ENCODE data around the gene ZNF579. TPM values are rescaled to one million over a fixed set of nuclear protein-coding genes. Genes with fewer than 3 reads are reported as not detected.
A peak's percentile ranks its signal among the peaks of the same experiment; 100 is the strongest.

ZNF579 gene, protein sequence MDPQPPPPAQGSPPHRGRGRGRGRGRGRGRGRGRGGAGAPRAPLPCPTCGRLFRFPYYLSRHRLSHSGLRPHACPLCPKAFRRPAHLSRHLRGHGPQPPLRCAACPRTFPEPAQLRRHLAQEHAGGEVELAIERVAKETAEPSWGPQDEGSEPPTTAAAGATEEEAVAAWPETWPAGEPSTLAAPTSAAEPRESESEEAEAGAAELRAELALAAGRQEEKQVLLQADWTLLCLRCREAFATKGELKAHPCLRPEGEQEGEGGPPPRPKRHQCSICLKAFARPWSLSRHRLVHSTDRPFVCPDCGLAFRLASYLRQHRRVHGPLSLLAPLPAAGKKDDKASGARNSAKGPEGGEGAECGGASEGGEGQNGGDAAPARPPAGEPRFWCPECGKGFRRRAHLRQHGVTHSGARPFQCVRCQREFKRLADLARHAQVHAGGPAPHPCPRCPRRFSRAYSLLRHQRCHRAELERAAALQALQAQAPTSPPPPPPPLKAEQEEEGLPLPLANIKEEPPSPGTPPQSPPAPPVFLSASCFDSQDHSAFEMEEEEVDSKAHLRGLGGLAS
- 12.7 TPM for total RNA-seq
- long read RNA-seq, partial matches to known transcripts, result 0 of 9 reads
- long read RNA-seq, other reads (novel, unspliced or antisense), result 7 of 9 reads

DNA sequence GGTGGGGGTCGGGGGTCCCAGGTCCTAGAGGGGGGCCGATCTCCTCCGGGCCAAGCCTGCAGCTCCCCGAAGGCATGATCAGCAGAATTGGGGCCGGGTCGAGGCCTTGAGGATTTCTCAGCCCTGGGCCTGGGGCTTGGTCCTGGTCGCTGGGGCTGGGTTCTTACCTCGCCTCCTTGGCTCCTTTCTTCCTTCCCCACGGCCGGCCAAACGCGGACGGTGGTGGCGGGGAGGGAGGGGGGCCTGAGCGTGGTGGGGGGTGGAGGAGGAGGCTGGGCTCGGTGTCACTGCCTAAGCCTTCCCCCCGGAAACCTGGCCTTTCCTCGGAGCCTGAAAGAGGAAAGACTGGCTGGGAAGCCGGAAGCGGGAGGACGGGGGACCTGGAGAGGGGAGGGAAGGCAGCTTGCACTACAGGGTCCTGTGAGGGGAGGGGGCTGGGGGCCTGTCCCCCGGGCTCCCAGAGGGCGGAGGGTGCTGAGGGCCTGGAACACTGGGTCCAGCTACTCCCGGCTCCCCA is at the start of gene ZNF579:
Gene ZNF579 (minus strand): TSS at position 221 of the 517 bp plus-strand sequence. CDS start 1,209 bp downstream, outside the sequence.
- H3K27me3 ChIP-seq (ENCODE audit: low read depth), result no peaks in the 10 kb centered on the region
- no peaks in the 10 kb centered on the region for H3K9me3 ChIP-seq
- peak within 1 kb of the TSS; percentile 91 for H3K27ac ChIP-seq
- DNase-seq, result peak; percentile 88
- H3K4me3 ChIP-seq, result peak within 1 kb of the TSS; percentile 89
- H3K4me1 ChIP-seq, result peaks cover 22% of the 10 kb centered on the region
- peak; percentile 91 to 93 for ATAC-seq
- intact Hi-C loops (cut with DNase I), result no loop called here
- peaks cover 21% of the 10 kb centered on the region for H3K36me3 ChIP-seq
- TF ChIP-seq, protein P1, sequence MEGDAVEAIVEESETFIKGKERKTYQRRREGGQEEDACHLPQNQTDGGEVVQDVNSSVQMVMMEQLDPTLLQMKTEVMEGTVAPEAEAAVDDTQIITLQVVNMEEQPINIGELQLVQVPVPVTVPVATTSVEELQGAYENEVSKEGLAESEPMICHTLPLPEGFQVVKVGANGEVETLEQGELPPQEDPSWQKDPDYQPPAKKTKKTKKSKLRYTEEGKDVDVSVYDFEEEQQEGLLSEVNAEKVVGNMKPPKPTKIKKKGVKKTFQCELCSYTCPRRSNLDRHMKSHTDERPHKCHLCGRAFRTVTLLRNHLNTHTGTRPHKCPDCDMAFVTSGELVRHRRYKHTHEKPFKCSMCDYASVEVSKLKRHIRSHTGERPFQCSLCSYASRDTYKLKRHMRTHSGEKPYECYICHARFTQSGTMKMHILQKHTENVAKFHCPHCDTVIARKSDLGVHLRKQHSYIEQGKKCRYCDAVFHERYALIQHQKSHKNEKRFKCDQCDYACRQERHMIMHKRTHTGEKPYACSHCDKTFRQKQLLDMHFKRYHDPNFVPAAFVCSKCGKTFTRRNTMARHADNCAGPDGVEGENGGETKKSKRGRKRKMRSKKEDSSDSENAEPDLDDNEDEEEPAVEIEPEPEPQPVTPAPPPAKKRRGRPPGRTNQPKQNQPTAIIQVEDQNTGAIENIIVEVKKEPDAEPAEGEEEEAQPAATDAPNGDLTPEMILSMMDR (IDR thresholded peaks at IDR 0.05), result no peak

DNA sequence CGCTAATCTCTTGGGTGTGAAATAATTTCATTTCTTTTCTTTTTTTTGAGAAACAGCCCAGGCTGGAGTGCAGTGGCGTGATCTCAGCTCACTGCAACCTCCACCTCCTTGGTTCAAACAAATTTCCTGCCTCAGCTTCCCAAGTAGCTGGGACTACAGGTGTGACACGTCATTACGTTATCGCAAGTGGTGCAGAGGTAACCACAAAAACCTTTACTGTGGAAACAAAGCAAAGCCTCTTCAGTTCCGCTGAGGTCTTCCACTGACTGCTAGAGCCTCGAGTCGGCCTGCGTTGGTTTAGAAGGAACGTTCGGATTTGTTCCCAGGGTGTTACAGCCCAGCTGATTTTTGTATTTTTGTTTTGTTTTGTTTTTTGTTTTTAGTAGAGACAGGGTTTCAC is 45.7 kb upstream of the ZNF579 start:
- no peak overlapping the region for H3K4me3 ChIP-seq
- peaks cover 10% of the 10 kb centered on the region for H3K36me3 ChIP-seq
- H3K27ac ChIP-seq, result no peak overlapping the region
- TF ChIP-seq, protein P1 (IDR thresholded peaks at IDR 0.05), result no peak
- no peak for ATAC-seq
- no peaks in the 10 kb centered on the region for H3K27me3 ChIP-seq (ENCODE audit: low read depth)
- H3K9me3 ChIP-seq, result no peaks in the 10 kb centered on the region
- no peak for DNase-seq
- intact Hi-C loops (cut with DNase I), result no loop called here
- peaks cover 16% of the 10 kb centered on the region for H3K4me1 ChIP-seq

DNA sequence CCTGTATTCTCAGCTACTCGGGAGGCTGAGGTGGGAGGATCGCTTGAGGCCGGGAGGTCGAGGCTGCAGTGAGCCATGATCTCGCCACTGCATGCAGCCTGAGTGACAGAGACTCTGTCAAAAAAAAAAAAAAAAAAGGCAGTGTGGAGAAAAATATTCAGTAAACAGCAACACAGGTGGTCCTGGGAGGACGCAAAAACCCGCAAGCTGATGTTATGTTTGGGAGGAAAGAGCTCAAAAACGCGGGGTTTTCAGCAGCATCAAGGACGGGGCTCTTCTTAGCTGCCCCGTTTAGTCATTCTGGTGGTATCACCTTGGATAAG is 44.3 kb upstream of the ZNF579 start:
- Histone ChIP-seq H3K27me3 (ENCODE audit: low read depth) (no peaks in the 10 kb centered on the region), H3K9me3 (no peaks in the 10 kb centered on the region), H3K36me3 (peaks cover 10% of the 10 kb centered on the region), H3K27ac (peak overlapping the region; percentile 89), H3K4me3 (peak overlapping the region; percentile 56), H3K4me1 (peaks cover 26% of the 10 kb centered on the region)
- DNase-seq, result no peak
- ATAC-seq, result no peak
- TF ChIP-seq, protein P1 (IDR thresholded peaks at IDR 0.05), result no peak
- intact Hi-C loops (cut with DNase I), result no loop called here

DNA sequence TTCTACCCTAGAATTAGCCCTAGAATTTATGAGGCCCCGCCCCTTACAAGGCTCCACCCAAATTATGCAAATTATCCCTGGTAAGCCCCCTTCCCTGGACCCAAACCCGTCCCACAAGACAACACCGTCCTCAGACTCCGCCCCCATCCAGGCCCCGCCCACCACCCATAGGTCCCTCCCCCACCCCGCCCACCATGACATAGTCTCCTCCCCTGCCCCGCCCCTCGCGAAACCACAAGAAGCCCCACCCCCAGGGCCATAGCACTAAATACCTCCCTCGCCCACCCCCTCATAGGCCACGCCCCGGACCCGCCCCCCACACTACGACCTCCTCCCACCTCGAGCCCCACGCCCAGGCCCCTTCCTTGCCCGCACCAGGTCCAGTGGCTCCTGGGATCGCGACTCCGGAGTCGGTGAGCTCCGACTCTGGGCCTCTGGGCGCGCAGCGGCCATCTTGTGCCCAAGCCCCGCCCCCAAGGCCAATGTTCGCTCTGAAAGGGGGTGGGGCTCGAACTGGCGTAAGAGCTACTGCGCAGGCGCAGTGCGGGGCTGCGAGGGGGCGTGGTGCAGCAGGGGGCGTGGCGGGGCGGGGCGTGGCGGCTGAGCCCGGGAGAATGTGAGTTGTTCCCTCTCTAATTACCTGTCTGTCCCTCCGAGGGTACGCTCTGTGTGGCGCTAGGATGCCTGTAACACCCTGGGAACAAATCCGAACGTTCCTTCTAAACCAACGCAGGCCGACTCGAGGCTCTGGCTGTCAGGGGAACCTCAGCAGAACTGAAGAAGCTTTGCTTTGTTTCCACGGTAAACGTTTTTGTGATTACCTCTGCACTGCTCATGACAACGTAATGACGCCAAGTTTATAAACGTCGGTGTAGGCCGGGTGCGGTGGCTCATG is 43.7 kb upstream of the ZNF579 start, which contains the start of gene ZNF784:
Gene ZNF784 (minus strand): TSS at position 458 of the 895 bp plus-strand sequence. CDS start 5 bp downstream, at position 453.
- H3K36me3 ChIP-seq, result peaks cover 10% of the 10 kb centered on the region
- peaks cover 32% of the 10 kb centered on the region for H3K4me1 ChIP-seq
- TF ChIP-seq, protein P1 (IDR thresholded peaks at IDR 0.05), result no peak
- intact Hi-C loops (cut with DNase I), result no loop called here
- H3K27ac ChIP-seq, result peak within 1 kb of the TSS; percentile 89
- ATAC-seq (peak; percentile 96 to 97), DNase-seq (peak; percentile 93)
- no peaks in the 10 kb centered on the region for H3K9me3 ChIP-seq
- H3K27me3 ChIP-seq (ENCODE audit: low read depth), result no peaks in the 10 kb centered on the region
- H3K4me3 ChIP-seq, result peak within 1 kb of the TSS; percentile 56

DNA sequence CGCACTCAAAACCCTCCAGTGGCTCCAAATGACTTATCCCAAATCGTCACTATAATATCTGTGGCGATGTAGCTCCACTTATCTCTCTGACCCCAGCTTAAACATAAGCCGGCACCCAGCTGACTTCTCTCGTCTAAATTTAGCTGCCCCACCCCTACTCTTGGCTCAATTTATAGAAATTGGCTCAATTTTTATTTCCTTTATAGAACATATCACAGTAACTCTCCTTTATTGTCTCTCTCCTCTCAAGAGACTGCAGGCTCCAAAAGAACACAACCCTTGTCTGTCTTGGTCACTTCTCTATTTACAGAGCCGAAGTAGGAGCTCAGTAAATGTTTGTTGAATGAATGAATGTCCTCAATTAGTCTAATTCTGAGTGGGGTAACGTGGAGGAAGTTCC is 42.9 kb upstream of the ZNF579 start:
- intact Hi-C loops (cut with DNase I), result no loop called here
- peak overlapping the region; percentile 41 for H3K27ac ChIP-seq

More for the DNA sequence above, 42.9 kb upstream of the ZNF579 start:
- DNase-seq, result no peak
- Histone ChIP-seq H3K27me3 (ENCODE audit: low read depth) (no peaks in the 10 kb centered on the region), H3K4me3 (peak overlapping the region; percentile 56), H3K4me1 (peaks cover 40% of the 10 kb centered on the region), H3K9me3 (no peaks in the 10 kb centered on the region), H3K36me3 (peaks cover 10% of the 10 kb centered on the region)
- no peak for ATAC-seq
- TF ChIP-seq, protein P1 (IDR thresholded peaks at IDR 0.05), result no peak
